Ovary (tissue), 9 donors: ENCODE results near the gene SH3RF1. TPM values are rescaled to one million over a fixed set of nuclear protein-coding genes. Genes with fewer than 3 reads are reported as not detected.

Source experiments
- DNase-seq, 5 donors: peaks; one replicate each; pipeline ENCODE4 v3.0.0-alpha.2; 2019 to 2020
- H3K27ac ChIP-seq, 2 donors: fragments of 200-600 bp; one replicate each; pipeline versions ENCODE4 v1.5.1 to v1.8.0; 2019 to 2022
- H3K27me3 ChIP-seq: fragments of 200-600 bp; one replicate; pipeline ENCODE4 v1.8.0; 2022
- H3K36me3 ChIP-seq: fragments of 200-600 bp; sonication (generic); one replicate; pipeline ENCODE4 v1.5.1; 2019
- H3K4me1 ChIP-seq: one replicate; pipeline ENCODE4 v1.8.1; 2013; ENCODE audit warnings: mild to moderate bottlenecking, moderate library complexity; ENCODE audit not compliant: insufficient read depth
- H3K4me3 ChIP-seq: fragments of 200-600 bp; sonication (generic); one replicate; pipeline ENCODE4 v1.5.1; 2017
- H3K9me3 ChIP-seq, 2 donors: fragments of 200-600 bp in 1 of 2; sonication (generic) in 1 of 2; one replicate each; pipeline versions ENCODE4 v1.5.1 to v1.8.1; 2013 to 2019; ENCODE audit warnings: mild to moderate bottlenecking in 1 of 2, moderate library complexity in 1 of 2
- EP300 ChIP-seq: sonication (generic); formaldehyde crosslinking; IDR thresholded peaks from one replicate; pipeline ENCODE4 v1.6.1; 2017; ENCODE audit warnings: antibody characterized with exemption
- POLR2A ChIP-seq: fragments of 450-650 bp; IDR thresholded peaks from one replicate; pipeline ENCODE4 v1.6.1; 2017; ENCODE audit warnings: antibody characterized with exemption, mild to moderate bottlenecking, moderate library complexity
- WGBS, 3 donors: extraction: QIAGEN DNeasy Blood & Tissue Kit in 1 of 3; methylation state at CpG; one replicate each; pipeline versions ENCODE4 v1.1.5 to v1.1.7; 2013 to 2017; 5-methylcytosine and 5-hydroxymethylcytosine counted together
- intact Hi-C, 4 donors: fragments of 100-400 bp; cut with DNase I; formaldehyde crosslinking; loops; one replicate each; pipeline versions ENCODE4 v1.11.0 to v1.15.1; 2022 to 2023
- polyA plus RNA-seq, 2 donors: library from polyadenylated mRNA; stranded (reverse); fragments of 200-250 nt in 1 of 2; fragments of 350-450 nt in 1 of 2; fragmentation: Illumina TruSeq in 1 of 2; extraction: RNeasy Lipid Tissue Mini Kit (QIAGEN cat#74804) in 1 of 2; gene quantifications; one replicate each; pipeline ENCODE4 v1.2.3, GENCODE V29; 2013 to 2014
- total RNA-seq, 7 donors: library from RNA; depleted of rRNA in 2 of 7; stranded (reverse); fragments of >200 nt in 2 of 7; fragmentation: NEBNext Ultra II Directional in 3 of 7; extraction: Animal tissue kit (Norgen Biotek cat#: 25700) in 3 of 7; gene quantifications; one replicate each; pipeline versions ENCODE4 v1.1.0 to v1.2.4, GENCODE V29; 2016 to 2023
- TF ChIP-seq, protein P1 (sequence below), 3 donors: fragments of 450-650 bp in 2 of 3; fragments of 200-600 bp in 1 of 3; IDR thresholded peaks; one replicate each; pipeline versions ENCODE4 v1.5.1 to v1.8.0; 2016 to 2022; ENCODE audit warnings: antibody characterized with exemption in 3 of 3, mild to moderate bottlenecking in 1 of 3
- donor health status: DM: no; HTN: no; CAD: no; lungs with moderate emphysema.
- donor health status: DM: no; HTN: no; CAD: no.
- donor health status: Bipolar disorder and iron deficiency.
- donor health status: DM: yes; HTN: yes; CAD: no.
- donor health status: DM: no; HTN: no; CAD: no.
- donor health status: DM: yes; HTN: yes; CAD: no.

The SH3RF1 gene
- total and polyA plus RNA-seq, 9 donors = 8.2 to 32.6 (median 22.3) TPM

DNA sequence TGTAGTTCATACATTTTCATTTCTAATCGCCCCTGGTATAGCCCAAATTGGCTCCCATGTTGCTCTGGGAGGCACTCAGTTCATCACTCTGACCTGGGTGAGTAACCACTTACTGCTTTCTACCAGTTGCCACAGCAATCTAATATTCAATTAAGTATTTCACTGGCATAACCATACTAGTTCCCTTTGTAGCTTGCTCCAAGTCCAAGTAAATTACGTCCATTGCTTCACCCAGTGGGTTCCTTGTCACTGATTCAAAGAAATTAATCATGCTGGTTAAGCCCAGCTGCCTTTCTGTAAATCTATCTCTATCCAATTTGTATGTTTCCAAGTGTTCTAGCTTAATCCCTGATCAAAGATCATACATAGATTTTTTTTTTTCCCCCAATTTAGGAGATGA is 168.7 kb downstream of the SH3RF1 start:
- H3K36me3 ChIP-seq = no peaks in the 10 kb centered on the region
- intact Hi-C loops = no loop called here

DNA sequence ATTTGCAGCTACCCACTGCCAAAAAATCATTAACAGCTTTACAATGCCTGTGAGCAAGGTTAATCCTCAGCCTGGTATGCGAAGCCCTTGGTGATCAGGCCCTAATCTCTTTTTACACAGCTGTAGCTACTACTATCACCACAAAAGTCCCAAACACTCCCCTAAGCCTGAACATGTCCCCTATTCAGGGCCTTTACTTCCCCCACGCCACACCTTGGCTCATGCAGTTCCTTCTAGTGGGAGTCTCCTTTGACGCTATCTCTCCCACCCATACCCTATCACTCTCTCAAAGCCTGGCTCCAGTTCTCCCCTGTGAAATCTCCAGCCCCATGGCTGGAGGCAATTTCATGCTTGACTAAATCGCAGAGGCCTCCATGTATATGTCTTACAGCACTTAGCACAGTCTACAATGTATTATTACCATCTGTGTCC is 170.1 kb downstream of the SH3RF1 start:
- TF ChIP-seq POLR2A (no peak), EP300 (no peak)
- TF ChIP-seq, protein P1, sequence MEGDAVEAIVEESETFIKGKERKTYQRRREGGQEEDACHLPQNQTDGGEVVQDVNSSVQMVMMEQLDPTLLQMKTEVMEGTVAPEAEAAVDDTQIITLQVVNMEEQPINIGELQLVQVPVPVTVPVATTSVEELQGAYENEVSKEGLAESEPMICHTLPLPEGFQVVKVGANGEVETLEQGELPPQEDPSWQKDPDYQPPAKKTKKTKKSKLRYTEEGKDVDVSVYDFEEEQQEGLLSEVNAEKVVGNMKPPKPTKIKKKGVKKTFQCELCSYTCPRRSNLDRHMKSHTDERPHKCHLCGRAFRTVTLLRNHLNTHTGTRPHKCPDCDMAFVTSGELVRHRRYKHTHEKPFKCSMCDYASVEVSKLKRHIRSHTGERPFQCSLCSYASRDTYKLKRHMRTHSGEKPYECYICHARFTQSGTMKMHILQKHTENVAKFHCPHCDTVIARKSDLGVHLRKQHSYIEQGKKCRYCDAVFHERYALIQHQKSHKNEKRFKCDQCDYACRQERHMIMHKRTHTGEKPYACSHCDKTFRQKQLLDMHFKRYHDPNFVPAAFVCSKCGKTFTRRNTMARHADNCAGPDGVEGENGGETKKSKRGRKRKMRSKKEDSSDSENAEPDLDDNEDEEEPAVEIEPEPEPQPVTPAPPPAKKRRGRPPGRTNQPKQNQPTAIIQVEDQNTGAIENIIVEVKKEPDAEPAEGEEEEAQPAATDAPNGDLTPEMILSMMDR (IDR thresholded peaks at IDR 0.05) = no peak
- peak overlapping the region; percentile 27 to 28 for H3K27ac ChIP-seq
- no peak for DNase-seq
- H3K9me3 ChIP-seq = no peaks in the 10 kb centered on the region
- H3K27me3 ChIP-seq = no peaks in the 10 kb centered on the region
- no peak overlapping the region for H3K4me3 ChIP-seq
- intact Hi-C loops = no loop called here
- H3K36me3 ChIP-seq = no peaks in the 10 kb centered on the region
- peaks cover 9% of the 10 kb centered on the region for H3K4me1 ChIP-seq
- 75 to 83% (median 80%) methylated on average over 4 of the region's 4 CpGs for WGBS, 3 donors

More for the DNA sequence above, 168.7 kb downstream of the SH3RF1 start:
- H3K4me3 ChIP-seq = no peak overlapping the region
- no peaks in the 10 kb centered on the region for H3K27me3 ChIP-seq
- WGBS, 3 donors = 76 to 94% (median 87%) methylated on average over 2 of the region's 2 CpGs
- H3K27ac ChIP-seq = no peak overlapping the region
- no peaks in the 10 kb centered on the region for H3K9me3 ChIP-seq
- peaks cover 9% of the 10 kb centered on the region for H3K4me1 ChIP-seq
- TF ChIP-seq, protein P1 (IDR thresholded peaks at IDR 0.05) = no peak
- TF ChIP-seq POLR2A = no peak
- no peak for TF ChIP-seq EP300
- no peak for DNase-seq

DNA sequence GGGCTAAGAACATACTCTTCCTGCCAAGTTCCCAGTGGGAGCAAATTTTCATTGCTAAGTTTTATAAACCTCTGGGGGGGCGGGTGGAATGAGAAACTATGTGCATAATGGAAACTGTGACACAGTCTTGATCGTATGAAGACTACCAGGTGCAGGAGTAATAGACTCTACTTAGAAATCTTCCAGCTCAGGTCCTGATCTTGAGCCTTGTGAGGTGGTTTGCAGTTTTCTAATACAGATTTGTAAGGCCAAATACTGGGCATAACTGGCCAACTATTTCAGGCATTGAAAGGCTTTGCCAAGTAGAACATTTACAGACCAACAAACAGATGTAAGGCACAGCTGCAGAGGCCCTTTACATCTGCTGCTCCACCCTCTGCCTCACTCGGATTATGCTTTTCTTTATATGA is 171.0 kb downstream of the SH3RF1 start:
- Histone ChIP-seq H3K27me3 (no peaks in the 10 kb centered on the region), H3K36me3 (no peaks in the 10 kb centered on the region), H3K4me1 (peaks cover 9% of the 10 kb centered on the region), H3K4me3 (no peak overlapping the region), H3K27ac (peak overlapping the region in 1 of 2 donors; percentile 28), H3K9me3 (no peaks in the 10 kb centered on the region)
- TF ChIP-seq, protein P1 (IDR thresholded peaks at IDR 0.05) = no peak
- TF ChIP-seq POLR2A = no peak
- TF ChIP-seq EP300 = no peak
- intact Hi-C loops = no loop called here
- 9 to 12% (median 11%) methylated on average over 3 of the region's 3 CpGs for WGBS, 3 donors
- peak in 2 of 5 donors; percentile 48 to 60 for DNase-seq

DNA sequence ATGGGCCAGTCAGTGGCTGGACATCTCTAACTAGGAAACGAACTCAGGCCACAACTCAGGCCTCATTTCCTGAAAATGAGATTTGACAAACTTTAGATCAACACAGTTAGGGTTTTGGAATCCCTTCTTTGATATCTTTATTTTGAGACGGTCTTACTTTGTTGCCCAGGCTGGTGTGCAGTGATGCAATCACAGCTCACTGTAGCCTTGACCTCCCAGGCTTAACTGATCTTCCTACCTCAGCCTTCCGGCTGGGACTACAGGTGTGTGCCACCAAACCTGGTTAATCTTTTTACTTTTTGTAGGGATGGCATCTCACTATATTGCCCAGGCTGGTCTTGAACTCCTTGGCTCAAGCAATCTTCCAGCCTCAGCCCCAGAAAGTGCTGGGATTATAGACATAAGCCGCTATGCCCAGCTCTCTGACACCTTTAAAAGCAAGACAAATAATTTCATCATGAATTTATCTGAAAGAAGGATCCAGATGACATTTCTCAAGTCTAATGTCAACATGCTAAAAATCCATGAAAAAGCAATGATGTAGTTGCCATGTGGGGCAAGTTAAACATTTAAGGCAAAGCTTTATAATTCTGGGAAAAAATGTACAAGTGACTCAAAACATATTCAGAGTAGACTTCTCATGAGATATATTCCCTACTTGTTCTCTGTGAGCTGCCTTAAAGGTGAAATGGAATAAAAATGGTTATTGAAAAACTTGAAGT is 171.6 kb downstream of the SH3RF1 start:
- Histone ChIP-seq H3K27ac (peak overlapping the region in 1 of 2 donors; percentile 28), H3K4me1 (peaks cover 9% of the 10 kb centered on the region), H3K9me3 (no peaks in the 10 kb centered on the region), H3K27me3 (no peaks in the 10 kb centered on the region), H3K36me3 (no peaks in the 10 kb centered on the region), H3K4me3 (no peak overlapping the region)
- DNase-seq = no peak
- intact Hi-C loops = no loop called here
- WGBS, 3 donors = 87 to 94% (median 88%) methylated on average over 4 of the region's 4 CpGs
- no peak for TF ChIP-seq EP300
- no peak for TF ChIP-seq POLR2A
- TF ChIP-seq, protein P1 (IDR thresholded peaks at IDR 0.05) = no peak
